22Rv1 (cell line): ENCODE data around the gene WDR35.
"Not testable (repeated sequence)": the region's sequence is repeated elsewhere in the genome, so short reads cannot be mapped to it uniquely, and the experiment has no call there.

Source experiments
- H3K27ac ChIP-seq: fragments of 450-650 bp; 2 replicates; pipeline ENCODE4 v1.5.1; 2017
- ZFX ChIP-seq: fragments of 450-650 bp; IDR thresholded peaks from 2 replicates; pipeline ENCODE4 v1.6.1; 2017; ENCODE audit warnings: antibody characterized with exemption, borderline replicate concordance
- TF ChIP-seq, protein P1 (sequence below): fragments of 450-650 bp; IDR thresholded peaks from 2 replicates; pipeline ENCODE4 v1.5.1; 2017; ENCODE audit warnings: mild to moderate bottlenecking

The WDR35 gene

DNA sequence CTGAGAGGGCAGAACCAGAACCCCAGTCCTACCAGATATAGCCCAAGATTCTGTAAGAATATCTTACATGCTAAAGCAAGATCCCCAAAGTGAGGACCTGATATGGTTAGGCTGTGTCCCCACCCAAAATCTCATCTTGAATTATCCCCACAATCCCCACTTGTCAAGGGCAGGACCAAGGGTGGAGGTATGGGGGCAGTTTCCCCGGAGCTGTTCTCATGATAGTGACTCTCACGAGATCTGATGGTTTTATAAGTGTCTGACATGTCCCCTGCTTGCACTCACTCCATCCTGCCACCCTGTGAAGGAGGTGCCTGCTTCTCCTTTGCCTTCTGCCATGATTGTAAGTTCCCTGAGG, 108.0 kb downstream of the WDR35 start:
- TF ChIP-seq ZFX = no peak
- TF ChIP-seq, protein P1, sequence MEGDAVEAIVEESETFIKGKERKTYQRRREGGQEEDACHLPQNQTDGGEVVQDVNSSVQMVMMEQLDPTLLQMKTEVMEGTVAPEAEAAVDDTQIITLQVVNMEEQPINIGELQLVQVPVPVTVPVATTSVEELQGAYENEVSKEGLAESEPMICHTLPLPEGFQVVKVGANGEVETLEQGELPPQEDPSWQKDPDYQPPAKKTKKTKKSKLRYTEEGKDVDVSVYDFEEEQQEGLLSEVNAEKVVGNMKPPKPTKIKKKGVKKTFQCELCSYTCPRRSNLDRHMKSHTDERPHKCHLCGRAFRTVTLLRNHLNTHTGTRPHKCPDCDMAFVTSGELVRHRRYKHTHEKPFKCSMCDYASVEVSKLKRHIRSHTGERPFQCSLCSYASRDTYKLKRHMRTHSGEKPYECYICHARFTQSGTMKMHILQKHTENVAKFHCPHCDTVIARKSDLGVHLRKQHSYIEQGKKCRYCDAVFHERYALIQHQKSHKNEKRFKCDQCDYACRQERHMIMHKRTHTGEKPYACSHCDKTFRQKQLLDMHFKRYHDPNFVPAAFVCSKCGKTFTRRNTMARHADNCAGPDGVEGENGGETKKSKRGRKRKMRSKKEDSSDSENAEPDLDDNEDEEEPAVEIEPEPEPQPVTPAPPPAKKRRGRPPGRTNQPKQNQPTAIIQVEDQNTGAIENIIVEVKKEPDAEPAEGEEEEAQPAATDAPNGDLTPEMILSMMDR = no peak
- H3K27ac ChIP-seq = no peak overlapping the region

DNA sequence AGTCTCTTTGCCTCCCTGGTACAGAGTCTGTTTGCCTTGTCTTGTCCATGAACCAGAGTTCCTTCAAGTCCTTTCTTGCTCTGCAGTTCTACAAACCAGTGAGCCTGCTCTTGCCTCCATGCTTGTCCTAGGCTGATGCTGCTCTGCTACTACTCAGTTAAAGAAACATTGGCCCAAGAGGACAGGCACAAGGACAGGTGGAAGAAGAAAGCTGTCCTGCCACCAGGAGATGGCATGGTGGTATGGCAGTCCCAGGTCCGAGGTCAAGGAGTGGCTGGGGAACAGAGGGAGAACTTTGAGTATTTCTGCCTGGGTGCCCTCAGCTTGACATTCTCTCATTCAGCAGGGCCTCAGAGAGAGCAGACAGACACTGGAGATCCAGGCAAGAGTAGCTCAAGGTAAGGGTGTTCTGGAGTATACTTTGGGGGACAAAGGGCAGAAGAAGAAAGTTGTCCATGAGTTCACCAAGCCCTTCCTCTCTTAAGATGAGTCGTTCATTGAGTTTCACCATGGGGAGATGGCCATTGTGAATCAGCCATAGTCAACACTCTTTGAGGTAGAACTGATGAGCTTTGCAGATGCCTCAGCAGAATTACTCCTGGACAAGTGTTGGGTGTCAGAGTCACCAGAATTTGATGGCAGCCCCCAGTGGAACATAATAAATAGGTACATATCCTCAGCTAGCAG, 108.5 kb downstream of the WDR35 start:
- no peak overlapping the region for H3K27ac ChIP-seq
- TF ChIP-seq, protein P1 = no peak
- TF ChIP-seq ZFX = no peak

DNA sequence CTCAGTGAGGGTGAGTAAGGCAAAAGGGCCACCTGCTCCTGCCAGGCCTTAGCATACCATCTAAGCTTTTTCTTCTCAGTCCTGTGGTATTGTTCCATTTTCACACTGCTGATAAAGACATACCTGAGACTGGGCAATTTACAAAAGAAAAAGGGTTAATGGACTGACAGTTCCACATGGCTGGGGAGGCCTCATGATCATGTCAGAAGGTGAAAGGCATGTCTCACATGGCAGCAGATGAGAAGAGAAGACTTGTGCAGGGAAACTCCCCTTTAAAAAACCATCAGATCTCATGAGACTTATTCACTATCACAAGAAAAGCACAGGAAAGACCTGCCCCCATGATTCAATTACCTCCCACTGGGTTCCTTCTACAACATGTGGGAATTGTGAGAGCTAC, 109.7 kb downstream of the WDR35 start:
- H3K27ac ChIP-seq = not testable (repeated sequence)

GRCh38 chr2:19879120-19879519, 110.8 kb downstream of the WDR35 start:
- H3K27ac ChIP-seq = no peak overlapping the region
- no peak for TF ChIP-seq ZFX
- TF ChIP-seq, protein P1 = no peak

- no peak overlapping the region for H3K27ac ChIP-seq
- no peak for TF ChIP-seq ZFX
- TF ChIP-seq, protein P1 = no peak
These were observed 111.4 kb downstream of the WDR35 start for GRCh38 chr2:19878268-19879046.

GRCh38 chr2:19876751-19877150, 113.2 kb downstream of the WDR35 start:
- H3K27ac ChIP-seq = no peak overlapping the region
- TF ChIP-seq, protein P1 = no peak
- no peak for TF ChIP-seq ZFX

DNA sequence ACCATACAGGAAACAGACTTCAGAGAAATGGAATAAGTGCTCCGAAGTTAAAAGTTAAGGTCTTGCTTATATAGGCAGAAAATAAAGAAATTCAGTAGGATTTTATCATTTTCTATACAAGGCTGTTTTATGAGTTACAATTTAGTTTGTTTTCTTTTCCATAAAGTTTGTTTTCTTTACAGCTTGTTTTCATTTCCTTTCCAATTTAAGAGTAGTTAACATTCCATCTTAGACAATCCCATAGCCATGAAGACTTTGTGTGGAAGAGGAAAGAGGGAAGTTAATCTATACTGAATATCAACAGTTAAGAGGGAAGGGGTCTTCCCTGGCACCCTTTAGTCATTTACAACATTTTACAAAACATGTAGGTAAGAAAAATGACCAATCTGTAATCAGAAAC, 114.6 kb downstream of the WDR35 start:
- no peak overlapping the region for H3K27ac ChIP-seq
- TF ChIP-seq, protein P1 = no peak
- no peak for TF ChIP-seq ZFX
